Measurements from ENCODE around the gene STAT3. TPM values are rescaled to one million over a fixed set of nuclear protein-coding genes. Genes with fewer than 3 reads are reported as not detected.

Gene STAT3
- total RNA-seq, 1 experiment from 2014 or later = 115 TPM

GRCh38 chr17:42287305-42287976, 100.8 kb downstream of the STAT3 start:
- POLR2A ChIA-PET = interaction anchor here (0.7 to 0.9 kb wide), 2 partner anchors 26 to 27 kb away, joined by 3 read pairs; no protein-coding TSS in a partner anchor

GRCh38 chr17:42286411-42287221, 101.6 kb downstream of the STAT3 start:
- no peaks in the 10 kb centered on the region for H3K36me3 Mint-ChIP-seq (ENCODE audit: insufficient read depth, unreplicated experiment)
- TF ChIP-seq CTCF (IDR thresholded peaks at IDR 0.05; ENCODE audit: unreplicated experiment) = no peak
- H3K27ac Mint-ChIP-seq (ENCODE audit: low read depth, unreplicated experiment) = no peak overlapping the region
- intact Hi-C loops (cut with micrococcal nuclease) = no loop called here
- peaks cover 14% of the 10 kb centered on the region for H3K27me3 Mint-ChIP-seq (ENCODE audit: insufficient read depth, unreplicated experiment)
- H3K4me3 Mint-ChIP-seq (ENCODE audit: unreplicated experiment) = peak overlapping the region; percentile 47
- H3K9me3 Mint-ChIP-seq (ENCODE audit: unreplicated experiment) = no peaks in the 10 kb centered on the region
- H3K4me1 Mint-ChIP-seq (ENCODE audit: insufficient read depth, unreplicated experiment) = no peaks in the 10 kb centered on the region
- ChIA-PET POLR2A (interaction anchor here (0.6 to 1.4 kb wide), 3 partner anchors 9 to 27 kb away, joined by 3 to 7 read pairs (median 3); partner anchors contain the start of gene STAT5B), CTCF (interaction anchor here (0.6 kb wide), 2 partner anchors 49 to 75 kb away, joined by 3 read pairs; no protein-coding TSS in a partner anchor)
- no TSS peak for BruUV-seq (replicated peaks)
- no peak for DNase-seq (ENCODE audit: unreplicated experiment)

More at GRCh38 chr17:42287305-42287976, 100.8 kb downstream of the STAT3 start:
- no peaks in the 10 kb centered on the region for H3K4me1 Mint-ChIP-seq (ENCODE audit: insufficient read depth, unreplicated experiment)
- H3K27ac Mint-ChIP-seq (ENCODE audit: low read depth, unreplicated experiment) = no peak overlapping the region
- H3K27me3 Mint-ChIP-seq (ENCODE audit: insufficient read depth, unreplicated experiment) = peaks cover 14% of the 10 kb centered on the region
- H3K9me3 Mint-ChIP-seq (ENCODE audit: unreplicated experiment) = no peaks in the 10 kb centered on the region
- no TSS peak for BruUV-seq (replicated peaks)
- peak overlapping the region; percentile 47 for H3K4me3 Mint-ChIP-seq (ENCODE audit: unreplicated experiment)
- DNase-seq (ENCODE audit: unreplicated experiment) = no peak
- TF ChIP-seq CTCF (IDR thresholded peaks at IDR 0.05; ENCODE audit: unreplicated experiment) = no peak
- no peaks in the 10 kb centered on the region for H3K36me3 Mint-ChIP-seq (ENCODE audit: insufficient read depth, unreplicated experiment)
- intact Hi-C loops (cut with micrococcal nuclease) = no loop called here
- CTCF ChIA-PET = interaction anchor here (0.5 to 0.6 kb wide), 3 partner anchors 48 to 83 kb away, joined by 3 read pairs; no protein-coding TSS in a partner anchor

GRCh38 chr17:42285346-42286050, 102.7 kb downstream of the STAT3 start:
- intact Hi-C loops (cut with micrococcal nuclease) = no loop called here
- DNase-seq (ENCODE audit: unreplicated experiment) = no peak
- no peak for TF ChIP-seq CTCF (IDR thresholded peaks at IDR 0.05; ENCODE audit: unreplicated experiment)
- Mint-ChIP-seq H3K27ac (ENCODE audit: low read depth, unreplicated experiment) (no peak overlapping the region), H3K9me3 (ENCODE audit: unreplicated experiment) (no peaks in the 10 kb centered on the region), H3K36me3 (ENCODE audit: insufficient read depth, unreplicated experiment) (no peaks in the 10 kb centered on the region), H3K27me3 (ENCODE audit: insufficient read depth, unreplicated experiment) (peaks cover 14% of the 10 kb centered on the region), H3K4me1 (ENCODE audit: insufficient read depth, unreplicated experiment) (no peaks in the 10 kb centered on the region), H3K4me3 (ENCODE audit: unreplicated experiment) (no peak overlapping the region)
- ChIA-PET POLR2A (interaction anchor here (0.6 to 1.4 kb wide), 2 partner anchors 8 to 16 kb away, joined by 4 to 7 read pairs; no protein-coding TSS in a partner anchor), CTCF (interaction anchor here (0.5 kb wide), 1 partner anchor 123 kb away, joined by 4 read pairs; no protein-coding TSS in a partner anchor)
- no TSS peak for BruUV-seq (replicated peaks)

Measured in MCF 10A (cell line).